GM21360 (cell line): ENCODE measurements around the gene BICC1.

Experiments
- ATAC-seq: cut with Tn5 transposase; IDR thresholded peaks from one replicate; pipeline ENCODE4 v1.9.1; 2021; ENCODE audit warnings: mild to moderate bottlenecking, moderate library complexity; ENCODE audit not compliant: unreplicated experiment

BICC1 gene

GRCh38 chr10:58515291-58515941 lies 2.7 kb downstream of the BICC1 start:
- no peak for ATAC-seq

GRCh38 chr10:58516119-58516518 lies 3.4 kb downstream of the BICC1 start:
- no peak for ATAC-seq

GRCh38 chr10:58516671-58517070 lies 4.0 kb downstream of the BICC1 start:
- no peak for ATAC-seq

GRCh38 chr10:58517081-58517480 lies 4.4 kb downstream of the BICC1 start:
- no peak for ATAC-seq

GRCh38 chr10:58517491-58518355 lies 5.1 kb downstream of the BICC1 start:
- ATAC-seq = no peak

GRCh38 chr10:58518775-58519174 lies 6.1 kb downstream of the BICC1 start:
- no peak for ATAC-seq

- ATAC-seq = no peak
Measured at GRCh38 chr10:58529077-58529728, 16.5 kb downstream of the BICC1 start.

- ATAC-seq = peak; percentile 97
Measured at GRCh38 chr10:58531084-58531695, 18.5 kb downstream of the BICC1 start.

GRCh38 chr10:58535311-58535710 lies 22.6 kb downstream of the BICC1 start:
- no peak for ATAC-seq

- no peak for ATAC-seq
Measured at GRCh38 chr10:58543141-58543540, 30.5 kb downstream of the BICC1 start.

- no peak for ATAC-seq
Measured at GRCh38 chr10:58544135-58544534, 31.5 kb downstream of the BICC1 start.

GRCh38 chr10:58545427-58545826 lies 32.8 kb downstream of the BICC1 start:
- no peak for ATAC-seq

- no peak for ATAC-seq
Measured at GRCh38 chr10:58546137-58546536, 33.5 kb downstream of the BICC1 start.

- ATAC-seq = no peak
Measured at GRCh38 chr10:58546722-58547445, 34.2 kb downstream of the BICC1 start.

- no peak for ATAC-seq
Measured at GRCh38 chr10:58547963-58548362, 35.3 kb downstream of the BICC1 start.

- ATAC-seq = no peak
Measured at GRCh38 chr10:58554316-58554715, 41.6 kb downstream of the BICC1 start.

- ATAC-seq = no peak
Measured at GRCh38 chr10:58555170-58555929, 42.7 kb downstream of the BICC1 start.

GRCh38 chr10:58555930-58556311 lies 43.2 kb downstream of the BICC1 start:
- ATAC-seq = no peak

GRCh38 chr10:58556516-58557165 lies 44.0 kb downstream of the BICC1 start:
- ATAC-seq = no peak

GRCh38 chr10:58557714-58558113 lies 45.0 kb downstream of the BICC1 start:
- no peak for ATAC-seq
